NCI-H1930 (cell line): ENCODE data around the gene PCNX4.

Experiments
- DNase-seq, 2 experiments: peaks; one replicate each; lab custom pipeline; 2025; lab: John Stamatoyannopoulos, UW

PCNX4 gene

GRCh38 chr14:60101786-60102185, 10.1 kb downstream of the PCNX4 start:
- no peak for DNase-seq

GRCh38 chr14:60102389-60102788, 10.7 kb downstream of the PCNX4 start:
- no peak for DNase-seq

GRCh38 chr14:60106339-60106738, 14.6 kb downstream of the PCNX4 start:
- no peak for DNase-seq

GRCh38 chr14:60107477-60107876, 15.8 kb downstream of the PCNX4 start:
- no peak for DNase-seq

GRCh38 chr14:60111732-60112131, 20.0 kb downstream of the PCNX4 start:
- DNase-seq, result no peak

GRCh38 chr14:60114881-60115280, 23.2 kb downstream of the PCNX4 start:
- DNase-seq, result no peak

GRCh38 chr14:60116181-60116580, 24.5 kb downstream of the PCNX4 start:
- no peak for DNase-seq

- DNase-seq, result no peak
Measured at GRCh38 chr14:60125918-60126317, 34.2 kb downstream of the PCNX4 start.

GRCh38 chr14:60133487-60133886, 41.8 kb downstream of the PCNX4 start:
- DNase-seq, result no peak

- DNase-seq, result no peak
Measured at GRCh38 chr14:60134702-60135101, 43.0 kb downstream of the PCNX4 start.

- no peak for DNase-seq
Measured at GRCh38 chr14:60151715-60152114, 60.0 kb downstream of the PCNX4 start.

- DNase-seq, result no peak
Measured at GRCh38 chr14:60153991-60154390, 62.3 kb downstream of the PCNX4 start.

GRCh38 chr14:60154671-60155070, 62.9 kb downstream of the PCNX4 start:
- no peak for DNase-seq

- DNase-seq, result no peak
Measured at GRCh38 chr14:60160422-60160821, 68.7 kb downstream of the PCNX4 start.

- DNase-seq, result no peak
Measured at GRCh38 chr14:60161196-60162107, 69.7 kb downstream of the PCNX4 start.

GRCh38 chr14:60163693-60164092, 72.0 kb downstream of the PCNX4 start:
- DNase-seq, result no peak

- DNase-seq, result no peak
Measured at GRCh38 chr14:60164404-60164711, 72.6 kb downstream of the PCNX4 start.

- DNase-seq, result peak; percentile 38 to 70
Measured at GRCh38 chr14:60164712-60165546, 73.2 kb downstream of the PCNX4 start, which contains the start of gene DHRS7. TSS of gene DHRS7 (minus strand) at chr14:60165398. CDS start at chr14:60165309, 89 bp downstream.

- DNase-seq, result no peak
Measured at GRCh38 chr14:60165547-60165876, 73.8 kb downstream of the PCNX4 start.

GRCh38 chr14:60166142-60166541, 74.4 kb downstream of the PCNX4 start:
- DNase-seq, result no peak

- no peak for DNase-seq
Measured at GRCh38 chr14:60169722-60170121, 78.0 kb downstream of the PCNX4 start.

- DNase-seq, result no peak
Measured at GRCh38 chr14:60170948-60171347, 79.2 kb downstream of the PCNX4 start.

- DNase-seq, result no peak
Measured at GRCh38 chr14:60171690-60172089, 80.0 kb downstream of the PCNX4 start.
